ENCODE data around the gene GLYAT. TPM values are rescaled to one million over a fixed set of nuclear protein-coding genes. Genes with fewer than 3 reads are reported as not detected.

The GLYAT gene
- total and polyA plus RNA-seq, 2 donors from 2014 or later, result 57.8 to 480 TPM

DNA sequence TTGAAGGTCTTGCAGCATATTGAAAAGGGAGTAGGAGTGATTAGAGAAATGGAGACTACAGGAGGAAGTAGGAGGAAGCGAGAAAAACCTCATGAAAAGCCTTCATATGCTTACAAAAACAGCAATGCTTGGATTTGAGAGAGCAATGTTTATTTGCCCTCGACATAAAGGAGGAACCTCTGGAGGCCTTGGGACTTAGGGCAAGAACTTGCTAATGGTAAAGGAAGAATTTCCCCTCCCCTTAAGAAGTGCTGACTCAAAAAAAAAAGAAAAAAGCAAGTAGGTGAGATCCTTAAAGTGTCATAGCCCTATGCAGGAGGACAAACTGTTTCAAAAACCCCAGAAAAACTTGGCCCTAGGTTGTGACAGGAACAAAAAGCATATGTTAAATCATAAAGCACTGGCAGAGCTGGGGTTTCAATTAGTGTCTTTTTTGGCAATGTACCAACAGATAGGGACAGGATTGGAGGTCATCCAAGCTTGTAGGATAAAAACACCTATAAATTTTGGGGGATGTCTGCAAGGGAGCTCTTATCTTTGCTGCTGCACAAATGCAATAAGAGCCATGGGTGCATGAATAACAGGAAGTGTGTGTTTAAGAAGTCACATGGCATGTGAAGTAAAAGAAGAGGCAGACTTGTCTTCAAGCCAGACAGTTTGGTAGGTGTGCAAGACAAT lies 4.9 kb downstream of the GLYAT start:
- Histone ChIP-seq H3K9me3 (ENCODE audit: control insufficient read depth in 2 of 3, insufficient read depth in 1 of 3, low read length in 3 of 3) (no peaks in the 10 kb centered on the region), H3K4me3 (ENCODE audit: low read length in 3 of 3) (peak overlapping the region in 2 of 3 donors; percentile 46 to 64), H3K9ac (ENCODE audit: low read length in 3 of 3) (peak overlapping the region in 1 of 3 donors; percentile 70), H3K27me3 (ENCODE audit: control insufficient read depth, insufficient read depth, low read length) (no peaks in the 10 kb centered on the region), H3K36me3 (ENCODE audit: control insufficient read depth in 2 of 3, insufficient read depth in 3 of 3, low read length in 3 of 3) (peaks cover 0 to 3% (median 0%) of the 10 kb centered on the region in 3 donors), H3K4me1 (ENCODE audit: control insufficient read depth in 2 of 3, insufficient read depth in 2 of 3, low read depth in 1 of 3, low read length in 3 of 3) (peaks cover 4 to 18% (median 5%) of the 10 kb centered on the region in 3 donors), H3K27ac (ENCODE audit: low read depth in 2 of 2, low read length in 2 of 2) (peak overlapping the region; percentile 82 to 84)
- TF ChIP-seq, protein P1, sequence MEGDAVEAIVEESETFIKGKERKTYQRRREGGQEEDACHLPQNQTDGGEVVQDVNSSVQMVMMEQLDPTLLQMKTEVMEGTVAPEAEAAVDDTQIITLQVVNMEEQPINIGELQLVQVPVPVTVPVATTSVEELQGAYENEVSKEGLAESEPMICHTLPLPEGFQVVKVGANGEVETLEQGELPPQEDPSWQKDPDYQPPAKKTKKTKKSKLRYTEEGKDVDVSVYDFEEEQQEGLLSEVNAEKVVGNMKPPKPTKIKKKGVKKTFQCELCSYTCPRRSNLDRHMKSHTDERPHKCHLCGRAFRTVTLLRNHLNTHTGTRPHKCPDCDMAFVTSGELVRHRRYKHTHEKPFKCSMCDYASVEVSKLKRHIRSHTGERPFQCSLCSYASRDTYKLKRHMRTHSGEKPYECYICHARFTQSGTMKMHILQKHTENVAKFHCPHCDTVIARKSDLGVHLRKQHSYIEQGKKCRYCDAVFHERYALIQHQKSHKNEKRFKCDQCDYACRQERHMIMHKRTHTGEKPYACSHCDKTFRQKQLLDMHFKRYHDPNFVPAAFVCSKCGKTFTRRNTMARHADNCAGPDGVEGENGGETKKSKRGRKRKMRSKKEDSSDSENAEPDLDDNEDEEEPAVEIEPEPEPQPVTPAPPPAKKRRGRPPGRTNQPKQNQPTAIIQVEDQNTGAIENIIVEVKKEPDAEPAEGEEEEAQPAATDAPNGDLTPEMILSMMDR (IDR thresholded peaks at IDR 0.05; ENCODE audit: borderline replicate concordance, extremely low read depth, insufficient read depth), result no peak
- FAIRE-seq (no peak), DNase-seq (peak in 2 of 5 donors; percentile 6 to 26)
- intact Hi-C loops (cut with DNase I), result no loop called here

GRCh38 chr11:58719406-58720117 lies 12.2 kb downstream of the GLYAT start:
- intact Hi-C loops (cut with DNase I), result no loop called here
- no peak for FAIRE-seq
- DNase-seq, result no peak
- Histone ChIP-seq H3K27me3 (ENCODE audit: control insufficient read depth, insufficient read depth, low read length) (no peaks in the 10 kb centered on the region), H3K4me3 (ENCODE audit: low read length in 3 of 3) (no peak overlapping the region), H3K9ac (ENCODE audit: low read length in 3 of 3) (no peak overlapping the region), H3K4me1 (ENCODE audit: control insufficient read depth in 2 of 3, insufficient read depth in 2 of 3, low read depth in 1 of 3, low read length in 3 of 3) (peaks cover 0 to 11% (median 2%) of the 10 kb centered on the region in 3 donors), H3K36me3 (ENCODE audit: control insufficient read depth in 2 of 3, insufficient read depth in 3 of 3, low read length in 3 of 3) (peaks cover 0 to 7% (median 0%) of the 10 kb centered on the region in 3 donors), H3K27ac (ENCODE audit: low read depth in 2 of 2, low read length in 2 of 2) (no peak overlapping the region), H3K9me3 (ENCODE audit: control insufficient read depth in 2 of 3, insufficient read depth in 1 of 3, low read length in 3 of 3) (no peaks in the 10 kb centered on the region)
- TF ChIP-seq, protein P1 (IDR thresholded peaks at IDR 0.05; ENCODE audit: borderline replicate concordance, extremely low read depth, insufficient read depth), result no peak

GRCh38 chr11:58712531-58712930 lies 19.2 kb downstream of the GLYAT start:
- FAIRE-seq (no peak), DNase-seq (no peak)
- Histone ChIP-seq H3K27me3 (ENCODE audit: control insufficient read depth, insufficient read depth, low read length) (no peaks in the 10 kb centered on the region), H3K9ac (ENCODE audit: low read length in 3 of 3) (no peak overlapping the region), H3K4me3 (ENCODE audit: low read length in 3 of 3) (no peak overlapping the region), H3K27ac (ENCODE audit: low read depth in 2 of 2, low read length in 2 of 2) (no peak overlapping the region), H3K4me1 (ENCODE audit: control insufficient read depth in 2 of 3, insufficient read depth in 2 of 3, low read depth in 1 of 3, low read length in 3 of 3) (no peaks in the 10 kb centered on the region), H3K9me3 (ENCODE audit: control insufficient read depth in 2 of 3, insufficient read depth in 1 of 3, low read length in 3 of 3) (no peaks in the 10 kb centered on the region), H3K36me3 (ENCODE audit: control insufficient read depth in 2 of 3, insufficient read depth in 3 of 3, low read length in 3 of 3) (peaks cover 0 to 33% (median 0%) of the 10 kb centered on the region in 3 donors)
- intact Hi-C loops (cut with DNase I), result no loop called here
- TF ChIP-seq, protein P1 (IDR thresholded peaks at IDR 0.05; ENCODE audit: borderline replicate concordance, extremely low read depth, insufficient read depth), result no peak

Measured in kidney (tissue), 14 donors.